ENCODE results near the gene ITGB1. TPM values are rescaled to one million over a fixed set of nuclear protein-coding genes. Genes with fewer than 3 reads are reported as not detected.
"Not testable (repeated sequence)": the region's sequence is repeated elsewhere in the genome, so short reads cannot be mapped to it uniquely, and the experiment has no call there.

ITGB1 gene
- total RNA-seq, 2 experiments from 2014 or later, result 82.4 to 82.9 TPM

- peak overlapping the region; percentile 60 for H3K4me3 ChIP-seq (ENCODE audit: low read length)
- H3K9me3 ChIP-seq (ENCODE audit: control insufficient read depth in 1 of 2, insufficient read depth in 1 of 2, low read length in 2 of 2), result no peaks in the 10 kb centered on the region
- Mint-ChIP-seq H3K4me3 (peak overlapping the region; percentile 88), H3K27ac (peak overlapping the region; percentile 72), H3K36me3 (ENCODE audit: low read depth) (no peaks in the 10 kb centered on the region), H3K27me3 (peaks cover 6% of the 10 kb centered on the region), H3K4me1 (ENCODE audit: low read depth) (peaks cover 36% of the 10 kb centered on the region), H3K9me3 (no peaks in the 10 kb centered on the region)
- H3K27me3 ChIP-seq (ENCODE audit: control insufficient read depth in 1 of 2, insufficient read depth in 2 of 2, low read length in 2 of 2), result no peaks in the 10 kb centered on the region
- DNase-seq (peak in 10 of 14 experiments; percentile 15 to 76 (median 39)), ATAC-seq (ENCODE audit: poor library complexity) (peak; percentile 51)
- CTCF ChIA-PET, result no interaction called here
- intact Hi-C loops (cut with DNase I, micrococcal nuclease), result loop anchor here (5.0 to 10.0 kb wide), 4 partner anchors 68 to 818 kb away; no protein-coding TSS in a partner anchor
- POLR2A ChIA-PET, result interaction anchor here (1.0 kb wide), 1 partner anchor 560 kb away, joined by 3 read pairs; the partner anchor contains the start of gene CCDC7
- H3K27ac ChIP-seq (ENCODE audit: low read depth in 1 of 2, low read length in 2 of 2), result peak overlapping the region in 1 of 2 donors; percentile 46
- peaks cover 39% of the 10 kb centered on the region for H3K4me1 ChIP-seq (ENCODE audit: insufficient read depth, low read length)
- H3K36me3 ChIP-seq (ENCODE audit: insufficient read depth, low read length), result no peaks in the 10 kb centered on the region
- no peak for TF ChIP-seq CTCF (IDR thresholded peaks at IDR 0.05)
These were observed 47.6 kb upstream of the ITGB1 start for GRCh38 chr10:33005322-33006301.

DNA sequence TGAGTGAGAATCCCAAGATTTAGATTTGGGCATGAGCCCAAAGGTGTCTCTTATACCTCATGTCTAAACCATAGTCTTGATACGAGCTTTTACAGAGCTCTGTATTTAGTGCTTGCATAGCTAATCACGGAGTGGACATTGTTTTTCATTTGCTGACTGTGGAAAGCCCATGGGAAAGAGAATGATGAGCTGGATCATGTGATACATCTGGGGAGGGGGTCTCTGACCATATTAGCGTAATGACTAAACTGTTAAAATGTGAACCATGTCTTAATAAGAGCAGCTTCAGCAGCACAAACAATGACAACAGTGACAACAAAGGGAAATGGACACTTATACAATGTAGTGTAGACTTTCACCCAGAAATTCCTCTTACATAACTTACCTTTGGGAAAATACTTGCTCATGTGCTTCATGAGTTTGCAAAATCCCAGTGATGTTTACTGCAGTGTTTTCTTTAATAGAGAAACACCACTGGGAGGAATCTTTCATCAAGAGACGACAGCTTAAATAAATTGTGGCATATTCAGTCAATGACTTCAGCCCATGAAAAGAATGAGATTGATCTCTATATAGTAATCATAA is 44.0 kb upstream of the ITGB1 start:
- Histone ChIP-seq H3K27me3 (ENCODE audit: control insufficient read depth in 1 of 2, insufficient read depth in 2 of 2, low read length in 2 of 2) (no peaks in the 10 kb centered on the region), H3K36me3 (ENCODE audit: insufficient read depth, low read length) (no peaks in the 10 kb centered on the region), H3K4me1 (ENCODE audit: insufficient read depth, low read length) (peaks cover 17% of the 10 kb centered on the region), H3K9me3 (ENCODE audit: control insufficient read depth in 1 of 2, insufficient read depth in 1 of 2, low read length in 2 of 2) (no peaks in the 10 kb centered on the region), H3K27ac (ENCODE audit: low read depth in 1 of 2, low read length in 2 of 2) (no peak overlapping the region), H3K4me3 (ENCODE audit: low read length) (no peak overlapping the region)
- no peak for DNase-seq
- intact Hi-C loops (cut with DNase I, micrococcal nuclease), result loop anchor here in 1 of 2 experiments (10.0 kb wide), 1 partner anchor 627 kb away; no protein-coding TSS in a partner anchor
- no peaks in the 10 kb centered on the region for H3K9me3 Mint-ChIP-seq
- no peaks in the 10 kb centered on the region for H3K36me3 Mint-ChIP-seq (ENCODE audit: low read depth)
- no peak for TF ChIP-seq CTCF (IDR thresholded peaks at IDR 0.05)
- CTCF ChIA-PET, result no interaction called here
- no peak for ATAC-seq (ENCODE audit: poor library complexity)
- H3K27me3 Mint-ChIP-seq, result no peaks in the 10 kb centered on the region
- peaks cover 12% of the 10 kb centered on the region for H3K4me1 Mint-ChIP-seq (ENCODE audit: low read depth)
- no peak overlapping the region for H3K27ac Mint-ChIP-seq
- POLR2A ChIA-PET, result interaction anchor here (1.1 kb wide), 1 partner anchor 21 kb away, joined by 3 read pairs; no protein-coding TSS in a partner anchor
- H3K4me3 Mint-ChIP-seq, result no peak overlapping the region

- H3K36me3 Mint-ChIP-seq (ENCODE audit: low read depth); H3K27me3 Mint-ChIP-seq; ATAC-seq (ENCODE audit: poor library complexity); H3K4me1 Mint-ChIP-seq (ENCODE audit: low read depth); H3K4me3 ChIP-seq (ENCODE audit: low read length); DNase-seq; H3K4me3 Mint-ChIP-seq; H3K36me3 ChIP-seq (ENCODE audit: insufficient read depth, low read length); H3K27me3 ChIP-seq (ENCODE audit: control insufficient read depth in 1 of 2, insufficient read depth in 2 of 2, low read length in 2 of 2); H3K9me3 Mint-ChIP-seq; H3K9me3 ChIP-seq (ENCODE audit: control insufficient read depth in 1 of 2, insufficient read depth in 1 of 2, low read length in 2 of 2); H3K4me1 ChIP-seq (ENCODE audit: insufficient read depth, low read length); H3K27ac ChIP-seq (ENCODE audit: low read depth in 1 of 2, low read length in 2 of 2); H3K27ac Mint-ChIP-seq: not testable (repeated sequence)
- POLR2A ChIA-PET, result interaction anchor here (1.6 kb wide), 1 partner anchor 18 kb away, joined by 4 read pairs; no protein-coding TSS in a partner anchor
- CTCF ChIA-PET, result interaction anchor here (1.0 kb wide), 1 partner anchor 158 kb away, joined by 3 read pairs; no protein-coding TSS in a partner anchor
- intact Hi-C loops (cut with DNase I, micrococcal nuclease), result loop anchor here in 1 of 2 experiments (10.0 kb wide), 1 partner anchor 343 kb away; no protein-coding TSS in a partner anchor
These were observed 40.1 kb upstream of the ITGB1 start for GRCh38 chr10:32998060-32998581.
